Activated CD8-positive, alpha-beta memory T cell treated with anti-CD3 and anti-CD28 coated beads, Interleukin-2, amount 50 U/mL, for 24 hours (primary cell): ENCODE results near the gene FN3KRP.

Experiments used
- DNase-seq: peaks from one replicate; pipeline ENCODE4 v3.0.0-alpha.2; 2020; ENCODE audit errors: extremely low read depth

The FN3KRP gene

GRCh38 chr17:82709024-82709675 lies 7.4 kb upstream of the FN3KRP start:
- no peak for DNase-seq

- no peak for DNase-seq
Measured at GRCh38 chr17:82709676-82710498, 6.6 kb upstream of the FN3KRP start.

GRCh38 chr17:82710499-82711232 lies 5.8 kb upstream of the FN3KRP start:
- no peak for DNase-seq

GRCh38 chr17:82713071-82713723 lies 3.3 kb upstream of the FN3KRP start:
- DNase-seq: no peak

DNA sequence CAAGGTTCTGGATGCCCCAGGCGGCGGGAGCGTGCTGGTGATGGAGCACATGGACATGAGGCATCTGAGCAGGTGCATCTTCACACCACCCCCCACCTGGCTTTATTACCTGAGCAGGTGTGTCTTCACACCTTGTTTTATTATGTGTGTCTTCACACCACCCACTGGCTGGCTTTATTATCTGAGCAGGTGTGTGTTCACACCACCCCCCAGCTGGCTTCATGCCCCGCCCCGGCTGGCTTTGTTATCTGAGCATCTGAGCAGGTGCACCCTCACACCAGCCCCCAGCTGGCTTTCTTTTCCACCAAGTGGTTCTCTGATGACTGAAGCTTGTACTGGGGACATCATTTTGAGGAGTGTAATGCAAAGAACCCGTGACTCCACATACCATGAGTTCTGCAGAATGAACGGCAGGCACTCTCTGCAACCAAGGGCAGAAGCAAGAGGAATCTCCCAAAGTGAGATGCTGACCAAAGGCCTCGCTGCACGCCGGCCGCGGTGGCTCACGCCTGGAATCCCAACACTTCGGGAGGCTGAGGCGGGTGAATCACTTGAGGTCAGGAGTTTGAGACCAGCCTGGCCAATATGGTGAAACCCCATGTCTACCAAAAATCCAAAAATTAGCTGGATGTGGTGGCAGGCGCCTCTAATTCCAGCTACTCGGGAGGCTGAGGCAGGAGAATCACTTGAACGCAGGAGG lies 2.6 kb downstream of the FN3KRP start:
- DNase-seq: no peak

DNA sequence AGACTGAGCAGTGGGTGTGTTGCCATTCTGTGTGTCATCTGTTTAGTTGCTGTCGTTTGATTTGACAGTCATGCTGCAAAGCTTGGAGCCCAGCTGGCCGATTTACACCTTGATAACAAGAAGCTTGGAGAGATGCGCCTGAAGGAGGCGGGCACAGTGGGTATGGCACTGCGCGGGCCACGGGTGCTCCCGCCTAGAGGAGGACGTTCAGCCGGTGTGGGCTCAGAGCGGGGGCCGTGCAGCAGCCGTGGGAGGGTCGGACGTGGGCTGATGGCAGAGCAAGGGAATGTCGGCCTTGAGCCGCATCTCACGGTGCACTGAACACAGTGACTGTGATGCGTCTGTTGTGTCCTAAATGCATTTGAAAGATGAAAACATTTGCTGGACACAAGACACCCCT lies 3.7 kb downstream of the FN3KRP start:
- no peak for DNase-seq

GRCh38 chr17:82722341-82723013 lies 6.0 kb downstream of the FN3KRP start:
- no peak for DNase-seq

GRCh38 chr17:82723169-82723807 lies 6.8 kb downstream of the FN3KRP start:
- DNase-seq: no peak

DNA sequence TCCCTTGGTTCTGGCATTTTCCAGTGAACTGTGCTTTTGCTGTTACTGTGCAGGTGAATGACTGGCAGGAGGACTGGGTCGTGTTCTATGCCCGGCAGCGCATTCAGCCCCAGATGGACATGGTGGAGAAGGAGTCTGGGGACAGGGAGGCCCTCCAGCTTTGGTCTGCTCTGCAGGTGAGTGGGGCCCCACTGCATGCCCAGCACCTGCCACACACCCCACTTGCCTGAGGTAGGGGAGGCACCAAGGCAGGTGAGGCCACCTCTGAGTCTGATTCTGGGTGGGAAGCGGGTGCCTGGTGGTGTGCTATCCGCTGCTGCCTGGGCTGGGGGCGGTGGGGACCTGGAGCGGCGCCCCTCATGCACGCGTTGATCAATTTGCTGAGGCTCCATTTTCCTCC lies 9.9 kb downstream of the FN3KRP start:
- no peak for DNase-seq

- no peak for DNase-seq
Measured at GRCh38 chr17:82729479-82730260, 13.2 kb downstream of the FN3KRP start.

DNA sequence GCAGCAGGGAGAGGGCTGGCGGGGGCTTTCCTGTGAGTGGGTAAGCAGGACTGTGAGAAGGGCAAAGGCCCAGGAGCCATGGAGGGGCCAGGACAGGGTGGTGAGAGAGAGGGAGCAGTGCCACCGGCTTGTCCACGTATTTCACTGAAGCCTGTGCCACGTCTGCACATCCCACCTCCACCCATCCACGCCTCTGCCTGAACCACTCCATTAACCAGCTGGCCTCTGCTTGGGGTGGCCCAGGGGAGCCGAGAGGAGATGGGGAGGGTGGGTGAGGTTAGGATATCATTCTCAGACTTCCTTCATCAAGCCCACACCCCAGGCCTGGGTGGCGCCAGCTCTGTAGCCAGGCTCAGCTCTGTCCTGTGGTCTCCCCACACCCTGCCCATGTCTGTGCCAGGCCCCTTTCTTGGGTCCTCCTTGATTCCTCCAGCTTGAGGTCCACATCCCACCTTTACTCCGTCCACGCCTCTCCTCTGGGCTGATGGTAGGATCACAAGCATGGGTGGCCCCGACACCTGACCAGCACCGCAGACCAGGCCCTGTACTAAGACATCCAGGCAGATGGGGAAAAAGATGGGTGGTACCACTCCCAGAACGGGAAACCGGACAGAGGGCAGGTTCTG lies 15.7 kb downstream of the FN3KRP start:
- DNase-seq: no peak

- DNase-seq: no peak
Measured at GRCh38 chr17:82734987-82735866, 18.7 kb downstream of the FN3KRP start, which contains the start of gene FN3K. Gene FN3K, plus strand, starts transcription at chr17:82735615. Its CDS starts 22 bp downstream, at chr17:82735637.

DNA sequence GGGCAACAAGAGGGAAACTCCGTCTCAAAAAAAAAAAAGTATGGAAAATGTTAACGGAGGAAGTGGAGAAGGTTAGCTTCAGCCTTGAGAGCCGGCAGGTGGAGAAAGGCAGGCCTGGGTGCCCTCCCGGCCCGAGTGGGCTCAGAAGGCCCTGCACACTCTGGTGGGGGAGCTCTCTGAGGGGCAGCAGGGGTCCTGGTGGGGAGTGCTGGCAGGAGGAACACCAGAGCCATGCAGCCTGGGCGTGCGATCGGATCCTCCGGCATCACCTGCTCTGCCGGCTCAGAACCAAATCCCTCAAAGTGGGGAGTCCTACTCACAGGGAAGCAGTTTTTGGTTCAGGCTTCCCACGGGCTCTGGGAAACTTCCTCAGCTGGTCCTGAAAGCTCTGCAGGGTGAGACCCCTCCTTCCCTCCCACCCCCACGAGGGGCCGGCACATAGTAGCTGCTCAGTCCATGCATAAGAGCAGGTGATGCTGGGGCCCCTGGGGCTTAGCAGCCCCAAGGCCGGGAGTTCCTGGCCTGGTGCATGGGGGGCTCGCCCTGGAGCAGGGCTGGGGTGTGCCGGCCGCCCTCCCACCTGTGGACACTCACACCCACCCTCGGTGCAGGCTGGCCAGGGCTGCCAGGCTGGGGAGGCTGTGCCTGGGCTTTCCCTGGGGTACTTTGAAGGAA lies 20.1 kb downstream of the FN3KRP start:
- no peak for DNase-seq

DNA sequence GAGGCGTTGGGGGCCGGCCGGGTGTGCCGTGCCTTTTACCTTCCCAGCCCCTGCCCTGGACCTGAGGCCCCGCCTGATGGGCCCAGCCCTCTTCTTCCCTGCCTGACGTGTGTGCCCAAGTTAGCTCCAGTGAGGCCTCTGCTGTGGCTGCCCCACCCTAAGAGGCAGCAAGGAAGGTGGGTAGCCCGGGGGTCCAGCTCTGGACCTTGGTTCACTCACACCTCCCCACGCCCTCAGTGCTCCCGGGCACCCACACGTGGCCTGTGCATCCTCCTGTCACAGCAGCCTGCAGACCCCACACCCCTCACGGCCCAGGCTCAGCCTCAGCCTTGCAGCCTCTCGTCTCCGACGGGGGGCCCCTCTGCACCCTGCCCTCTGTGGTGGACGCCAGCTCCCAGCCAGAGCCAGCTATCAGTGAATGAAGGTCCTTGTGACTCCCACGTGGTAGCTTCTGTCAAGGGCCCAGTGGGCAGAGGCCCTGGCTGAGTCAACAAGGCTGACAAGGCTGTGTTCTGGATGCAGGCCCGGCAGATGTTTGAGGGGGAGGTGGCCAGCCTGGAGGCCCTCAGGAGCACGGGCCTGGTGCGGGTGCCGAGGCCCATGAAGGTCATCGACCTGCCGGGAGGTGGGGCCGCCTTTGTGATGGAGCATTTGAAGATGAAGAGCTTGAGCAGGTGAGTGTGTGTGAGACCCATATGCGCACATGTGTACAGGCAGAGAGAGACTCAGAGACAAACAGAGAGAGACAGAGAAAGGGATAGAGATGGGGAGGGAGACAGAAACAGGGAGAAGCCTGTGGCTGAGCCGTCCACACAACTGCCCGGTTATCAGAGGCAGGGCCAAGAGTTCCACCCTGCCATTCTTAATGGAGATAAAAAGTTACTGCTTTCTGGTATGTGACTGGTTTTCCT lies 21.7 kb downstream of the FN3KRP start:
- no peak for DNase-seq

DNA sequence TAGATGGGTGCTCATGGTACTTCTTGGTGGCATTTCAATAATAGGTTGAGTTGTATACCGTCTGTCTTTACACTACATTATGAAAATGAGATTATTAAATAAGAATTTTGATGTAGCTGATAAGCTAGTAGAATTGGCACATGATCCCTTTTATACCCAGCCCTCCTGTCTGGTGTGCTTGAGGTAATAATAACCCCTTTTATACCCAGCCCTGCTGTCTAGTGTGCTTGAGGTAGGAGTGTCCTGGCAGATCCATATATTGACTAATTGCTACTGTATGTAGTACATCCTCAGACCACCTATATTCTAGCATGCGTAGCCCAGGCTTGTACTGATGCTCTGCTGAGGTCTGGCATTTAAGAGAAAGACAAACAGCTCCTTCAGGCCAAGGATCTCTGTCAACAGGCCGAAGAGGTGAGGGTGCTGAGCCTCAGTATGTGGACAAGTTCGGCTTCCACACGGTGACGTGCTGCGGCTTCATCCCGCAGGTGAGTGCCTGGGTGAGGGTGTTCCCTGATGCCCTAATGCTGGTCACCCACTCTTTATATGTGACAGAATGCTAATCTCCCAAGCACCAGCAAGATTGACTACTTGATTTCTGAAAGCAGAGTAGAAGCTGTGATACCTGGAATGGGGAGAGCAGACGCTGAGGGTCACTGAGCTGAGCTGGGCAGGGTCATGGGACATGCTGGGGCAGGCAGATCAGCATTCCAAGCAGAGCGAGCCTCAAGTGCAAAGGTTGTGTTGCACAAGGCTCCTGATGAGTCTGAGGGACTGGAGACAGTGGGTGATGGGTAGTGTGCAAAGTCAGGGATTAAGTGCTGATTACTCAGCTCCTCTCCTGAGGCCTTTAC lies 24.6 kb downstream of the FN3KRP start:
- no peak for DNase-seq
